SU-DHL-6 (cell line): ENCODE results near the gene ZFYVE19.

ENCODE experiments used
- CTCF ChIP-seq: fragments of 200-600 bp; sonication (generic); IDR thresholded peaks from one replicate; pipeline ENCODE4 v1.5.1; 2017; ENCODE audit warnings: antibody characterized with exemption, mild to moderate bottlenecking, low read length, moderate library complexity; ENCODE audit not compliant: insufficient read depth, poor library complexity, severe bottlenecking
- EZH2phosphoT487 ChIP-seq: fragments of 200-600 bp; sonication (generic), shearing (Covaris generic); conservative IDR thresholded peaks from 2 replicates; pipeline ENCODE4 v1.6.1; 2018; ENCODE audit warnings: mild to moderate bottlenecking, antibody characterized with exemption, low read length, moderate library complexity, mixed read lengths

DNA sequence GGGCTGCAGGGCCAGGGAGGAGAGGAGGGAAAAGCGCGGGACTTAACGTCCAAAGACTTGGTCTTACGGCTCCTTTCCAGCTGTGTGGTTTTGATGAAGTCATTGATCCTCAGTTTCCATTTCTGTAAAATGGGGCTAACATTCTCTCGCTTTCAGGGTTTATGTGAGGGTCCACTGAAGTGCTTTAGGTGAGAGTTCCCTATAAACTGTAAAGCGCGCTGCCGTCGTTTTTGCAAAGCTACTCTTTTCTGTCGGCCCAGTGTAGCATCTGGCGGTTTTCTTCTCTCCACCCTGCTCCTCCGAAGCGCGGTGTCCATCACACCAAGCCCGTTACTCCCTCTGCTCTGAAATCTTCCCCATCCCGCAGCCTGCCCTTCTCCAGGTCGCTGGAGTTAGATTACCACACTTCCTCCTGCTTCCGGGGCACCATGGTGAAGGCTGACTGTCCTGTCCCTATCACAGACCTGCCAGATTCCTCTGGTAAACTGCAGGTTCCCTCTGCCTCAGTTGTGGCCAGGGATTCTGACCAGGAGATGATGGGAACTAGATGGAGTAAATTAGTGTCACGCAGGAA is 1.1 kb downstream of the ZFYVE19 start:
- TF ChIP-seq CTCF (no peak), EZH2phosphoT487 (no peak)
